ENCODE data around the gene BBOX1. TPM values are rescaled to one million over a fixed set of nuclear protein-coding genes. Genes with fewer than 3 reads are reported as not detected.

BBOX1 gene
- total RNA-seq, 1 experiment from 2014 or later = not detected

- H4K20me1 ChIP-seq (ENCODE audit: insufficient read depth) = no peaks in the 10 kb centered on the region
- BruUV-seq (replicated peaks) = no TSS peak
- H3K4me1 ChIP-seq (replicated peaks; ENCODE audit: insufficient read depth) = no peaks in the 10 kb centered on the region
- H3K4me2 ChIP-seq = no peak overlapping the region
- H3K9me2 ChIP-seq (ENCODE audit: insufficient read depth) = no peaks in the 10 kb centered on the region; the same call in 1 of the 2 replicates
- no peak overlapping the region for H2AFZ ChIP-seq
- POLR2A ChIA-PET (ENCODE audit: unreplicated experiment) = no interaction called here
- H3K79me2 ChIP-seq (ENCODE audit: low read depth) = no peaks in the 10 kb centered on the region
- DNase-seq = no peak
- H3K36me3 ChIP-seq (ENCODE audit: low read depth) = no peaks in the 10 kb centered on the region
- H3K4me3 ChIP-seq = no peak overlapping the region
- CTCF ChIA-PET = no interaction called here
- no peaks in the 10 kb centered on the region for H3K9me3 ChIP-seq (ENCODE audit: insufficient read depth, low read depth)
- H3K27ac ChIP-seq = no peak overlapping the region
- intact Hi-C loops (cut with micrococcal nuclease; ENCODE audit: unreplicated experiment) = no loop called here
- H3K27me3 ChIP-seq (ENCODE audit: insufficient read depth, low read depth) = no peaks in the 10 kb centered on the region
- H3F3A ChIP-seq (ENCODE audit: insufficient read depth, low read depth) = no peaks in the 10 kb centered on the region
- TF ChIP-seq EZH2 (IDR thresholded peaks at IDR 0.05; ENCODE audit: low read depth) (no peak), CTCF (conservative IDR thresholded peaks at IDR 0.05) (no peak)
These were observed 56.9 kb downstream of the BBOX1 start for GRCh38 chr11:27097551-27097950.

DNA sequence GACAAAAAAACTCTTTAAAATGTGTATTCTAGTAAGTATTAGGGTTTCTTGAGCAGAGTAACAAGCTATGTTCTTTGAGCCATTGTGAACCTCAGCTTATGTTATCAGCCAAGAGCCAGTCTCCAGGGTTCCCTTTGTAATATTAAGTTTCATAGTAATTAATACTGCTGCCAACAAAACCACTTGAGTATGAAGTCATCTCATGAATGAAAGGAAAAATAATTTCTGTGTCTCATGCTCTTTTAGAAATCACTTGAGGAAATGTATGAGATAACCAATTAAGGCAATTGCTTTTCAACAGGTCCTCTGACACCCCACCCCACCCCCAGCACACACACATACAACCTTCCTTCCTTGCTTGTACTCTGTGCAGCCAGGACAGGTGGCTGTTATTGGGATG, 59.9 kb downstream of the BBOX1 start:
- CTCF ChIA-PET = no interaction called here

GRCh38 chr11:27107548-27107947, 66.9 kb downstream of the BBOX1 start:
- ChIA-PET CTCF (no interaction called here), POLR2A (ENCODE audit: unreplicated experiment) (no interaction called here)
- H3K9me2 ChIP-seq (ENCODE audit: insufficient read depth) = no peaks in the 10 kb centered on the region
- H3K27ac ChIP-seq = no peak overlapping the region
- no peaks in the 10 kb centered on the region for H3K27me3 ChIP-seq (ENCODE audit: insufficient read depth, low read depth)
- H3K9me3 ChIP-seq (ENCODE audit: insufficient read depth, low read depth) = no peaks in the 10 kb centered on the region
- no peak overlapping the region for H3K4me2 ChIP-seq
- DNase-seq = no peak
- no peaks in the 10 kb centered on the region for H3K4me1 ChIP-seq (replicated peaks; ENCODE audit: insufficient read depth)
- intact Hi-C loops (cut with micrococcal nuclease; ENCODE audit: unreplicated experiment) = no loop called here
- no peaks in the 10 kb centered on the region for H4K20me1 ChIP-seq (ENCODE audit: insufficient read depth)
- TF ChIP-seq CTCF (conservative IDR thresholded peaks at IDR 0.05) = no peak
- TF ChIP-seq EZH2 (IDR thresholded peaks at IDR 0.05; ENCODE audit: low read depth) = no peak
- no peak overlapping the region for H2AFZ ChIP-seq
- H3K79me2 ChIP-seq (ENCODE audit: low read depth) = no peaks in the 10 kb centered on the region
- H3F3A ChIP-seq (ENCODE audit: insufficient read depth, low read depth) = no peaks in the 10 kb centered on the region
- no peak overlapping the region for H3K4me3 ChIP-seq
- BruUV-seq (replicated peaks) = no TSS peak
- H3K36me3 ChIP-seq (ENCODE audit: low read depth) = no peaks in the 10 kb centered on the region

More for the DNA sequence above, 59.9 kb downstream of the BBOX1 start:
- Histone ChIP-seq H4K20me1 (ENCODE audit: insufficient read depth) (no peaks in the 10 kb centered on the region), H3K79me2 (ENCODE audit: low read depth) (no peaks in the 10 kb centered on the region), H3K27ac (no peak overlapping the region), H3K4me3 (no peak overlapping the region), H3K9me2 (ENCODE audit: insufficient read depth) (no peaks in the 10 kb centered on the region; the same call in 1 of the 2 replicates), H3F3A (ENCODE audit: insufficient read depth, low read depth) (no peaks in the 10 kb centered on the region), H3K4me2 (no peak overlapping the region), H2AFZ (no peak overlapping the region), H3K9me3 (ENCODE audit: insufficient read depth, low read depth) (no peaks in the 10 kb centered on the region), H3K27me3 (ENCODE audit: insufficient read depth, low read depth) (no peaks in the 10 kb centered on the region), H3K4me1 (replicated peaks; ENCODE audit: insufficient read depth) (no peaks in the 10 kb centered on the region), H3K36me3 (ENCODE audit: low read depth) (no peaks in the 10 kb centered on the region)
- no peak for DNase-seq
- POLR2A ChIA-PET (ENCODE audit: unreplicated experiment) = no interaction called here
- BruUV-seq (replicated peaks) = no TSS peak
- intact Hi-C loops (cut with micrococcal nuclease; ENCODE audit: unreplicated experiment) = no loop called here
- TF ChIP-seq EZH2 (IDR thresholded peaks at IDR 0.05; ENCODE audit: low read depth) (no peak), CTCF (conservative IDR thresholded peaks at IDR 0.05) (no peak)
